SK-N-SH treated with all-trans-retinoic acid at 6 μM for 48 hours (cell line): ENCODE results near the gene ZNF30.

Experiments used
- PATZ1 ChIP-seq: fragments of 250-450 bp; sonication (Bioruptor Pico); IDR thresholded peaks from 2 replicates; pipeline ENCODE4 v1.8.0; 2020; ENCODE audit warnings: mild to moderate bottlenecking, moderate library complexity, borderline replicate concordance
- PPARA ChIP-seq: fragments of 250-450 bp; sonication (Bioruptor Pico); IDR thresholded peaks from 2 replicates; pipeline ENCODE4 v1.5.0; 2020; ENCODE audit warnings: mild to moderate bottlenecking, borderline replicate concordance
- RARB ChIP-seq: fragments of 250-450 bp; sonication (Bioruptor Pico); IDR thresholded peaks from 2 replicates; pipeline ENCODE4 v1.8.0; 2021; ENCODE audit warnings: mild to moderate bottlenecking, moderate library complexity
- ZC3H10 ChIP-seq: fragments of 250-450 bp; sonication (Bioruptor Pico); IDR thresholded peaks from 2 replicates; pipeline ENCODE4 v1.5.1; 2021; ENCODE audit warnings: mild to moderate bottlenecking, moderate library complexity
- ZFP30 ChIP-seq: fragments of 450-650 bp; formaldehyde crosslinking; IDR thresholded peaks from 2 replicates; pipeline ENCODE4 v1.5.0; 2022; ENCODE audit warnings: mild to moderate bottlenecking, moderate library complexity
- ZNF565 ChIP-seq: fragments of 450-650 bp; formaldehyde crosslinking; conservative IDR thresholded peaks from 2 replicates; pipeline ENCODE4 v1.5.0; 2020; ENCODE audit warnings: low read depth, mild to moderate bottlenecking, moderate library complexity
- ZNF8 ChIP-seq: fragments of 450-650 bp; formaldehyde crosslinking; IDR thresholded peaks from 2 replicates; pipeline ENCODE4 v1.5.0; 2020; ENCODE audit warnings: mild to moderate bottlenecking, moderate library complexity

- TF ChIP-seq ZNF565 (CRISPR knock-in tag) (no peak), RARB (CRISPR knock-in tag) (no peak), ZC3H10 (CRISPR knock-in tag) (no peak), ZFP30 (CRISPR knock-in tag) (no peak), PATZ1 (no peak), ZNF8 (CRISPR knock-in tag) (no peak), PPARA (CRISPR knock-in tag) (no peak)
These were observed 47.1 kb upstream of the ZNF30 start for GRCh38 chr19:34879563-34879962.
